Liver (tissue), 9 donors: ENCODE measurements around the gene BLOC1S5. TPM values are rescaled to one million over a fixed set of nuclear protein-coding genes. Genes with fewer than 3 reads are reported as not detected.

Experiments
- DNase-seq: peaks from one replicate; pipeline ENCODE4 v3.0.0-alpha.2; 2017; ENCODE audit warnings: low spot score
- H3K27ac ChIP-seq, 2 donors: one replicate each; pipeline ENCODE4 v1.7.0; 2013; ENCODE audit warnings: inconsistent platforms in 2 of 2, low read length in 2 of 2, control low read depth in 1 of 2, low read depth in 1 of 2, mild to moderate bottlenecking in 1 of 2
- H3K27me3 ChIP-seq, 4 donors: one replicate each; pipeline versions ENCODE4 v1.6.1 to v1.7.0; 2013; ENCODE audit warnings: low read length in 3 of 4, inconsistent platforms in 1 of 4, mild to moderate bottlenecking in 1 of 4, moderate library complexity in 1 of 4; ENCODE audit not compliant: control insufficient read depth in 4 of 4, insufficient read depth in 4 of 4
- H3K36me3 ChIP-seq, 4 donors: one replicate each; pipeline versions ENCODE4 v1.6.1 to v1.7.0; 2013; ENCODE audit warnings: low read length in 3 of 4, mild to moderate bottlenecking in 3 of 4, low read depth in 1 of 4, moderate library complexity in 1 of 4; ENCODE audit not compliant: control insufficient read depth in 4 of 4, insufficient read depth in 3 of 4
- H3K4me1 ChIP-seq, 4 donors: one replicate each; pipeline versions ENCODE4 v1.6.1 to v1.7.0; 2013; ENCODE audit warnings: low read length in 3 of 4, mild to moderate bottlenecking in 3 of 4, moderate library complexity in 1 of 4; ENCODE audit not compliant: control insufficient read depth in 4 of 4, insufficient read depth in 4 of 4
- H3K4me3 ChIP-seq, 3 donors: one replicate each; pipeline versions ENCODE4 v1.6.1 to v1.7.0; 2013; ENCODE audit warnings: low read length in 3 of 3, control low read depth in 1 of 3, low read depth in 1 of 3, mild to moderate bottlenecking in 1 of 3
- H3K9ac ChIP-seq, 2 donors: one replicate each; pipeline ENCODE4 v1.7.0; 2013; ENCODE audit warnings: low read length in 2 of 2, mild to moderate bottlenecking in 2 of 2, moderate library complexity in 2 of 2, control low read depth in 1 of 2, low read depth in 1 of 2
- H3K9me3 ChIP-seq, 4 donors: one replicate each; pipeline versions ENCODE4 v1.6.1 to v1.7.0; 2013; ENCODE audit warnings: low read length in 3 of 4; ENCODE audit not compliant: control insufficient read depth in 4 of 4
- ATF3 ChIP-seq: IDR thresholded peaks from 2 replicates; pipeline ENCODE4 v1.6.1; 2016; ENCODE audit warnings: antibody characterized with exemption
- EGR1 ChIP-seq, 2 donors: IDR thresholded peaks; 2 replicates each; pipeline ENCODE4 v1.6.1; 2016 to 2018; ENCODE audit warnings: antibody characterized with exemption in 2 of 2, low read depth in 2 of 2
- FOXA1 ChIP-seq: IDR thresholded peaks from 2 replicates; pipeline ENCODE4 v1.6.1; 2016; ENCODE audit warnings: antibody characterized with exemption
- FOXA2 ChIP-seq: IDR thresholded peaks from 2 replicates; pipeline ENCODE4 v1.6.1; 2016; ENCODE audit warnings: antibody characterized with exemption
- NR2F2 ChIP-seq: IDR thresholded peaks from 2 replicates; pipeline ENCODE4 v1.6.1; 2016; ENCODE audit warnings: antibody characterized with exemption
- SP1 ChIP-seq: IDR thresholded peaks from 2 replicates; pipeline ENCODE4 v1.6.1; 2018; ENCODE audit warnings: antibody characterized with exemption, mild to moderate bottlenecking
- TAF1 ChIP-seq: conservative IDR thresholded peaks from 2 replicates; pipeline ENCODE4 v1.6.1; 2016; ENCODE audit warnings: antibody characterized with exemption, mild to moderate bottlenecking
- YY1 ChIP-seq: IDR thresholded peaks from 2 replicates; pipeline ENCODE4 v1.6.1; 2016; ENCODE audit warnings: antibody characterized with exemption, mild to moderate bottlenecking
- WGBS: extraction: QIAGEN DNeasy Blood & Tissue Kit; methylation state at CpG from one replicate; pipeline ENCODE4 v1.1.7; 2013; 5-methylcytosine and 5-hydroxymethylcytosine counted together
- polyA plus RNA-seq, 2 donors: library from polyadenylated mRNA; stranded (reverse) in 1 of 2; unstranded in 1 of 2; fragments of 200-250 nt in 1 of 2; fragments of >200 nt in 1 of 2; fragmentation: Nextera tagmentation in 1 of 2; extraction: Ambion mirVana in 1 of 2; gene quantifications; one replicate each; pipeline versions ENCODE4 v1.2.1 to v1.2.3, GENCODE V29; 2013 to 2015
- total RNA-seq, 2 donors: library from RNA; depleted of rRNA; stranded (reverse); fragments of >200 nt; gene quantifications; one replicate each; pipeline ENCODE4 v1.2.3, GENCODE V29; 2014
- TF ChIP-seq, protein P1 (sequence below): IDR thresholded peaks from 2 replicates; pipeline ENCODE4 v1.6.1; 2016; ENCODE audit warnings: antibody characterized with exemption, mild to moderate bottlenecking
- donor health status: healthy.
- donor health status: healthy.
- donor health status: healthy.
- donor health status: healthy.
- donor health status: healthy.

The BLOC1S5 gene
- total and polyA plus RNA-seq, 4 donors: 5.2 to 11.1 (median 7.1) TPM

DNA sequence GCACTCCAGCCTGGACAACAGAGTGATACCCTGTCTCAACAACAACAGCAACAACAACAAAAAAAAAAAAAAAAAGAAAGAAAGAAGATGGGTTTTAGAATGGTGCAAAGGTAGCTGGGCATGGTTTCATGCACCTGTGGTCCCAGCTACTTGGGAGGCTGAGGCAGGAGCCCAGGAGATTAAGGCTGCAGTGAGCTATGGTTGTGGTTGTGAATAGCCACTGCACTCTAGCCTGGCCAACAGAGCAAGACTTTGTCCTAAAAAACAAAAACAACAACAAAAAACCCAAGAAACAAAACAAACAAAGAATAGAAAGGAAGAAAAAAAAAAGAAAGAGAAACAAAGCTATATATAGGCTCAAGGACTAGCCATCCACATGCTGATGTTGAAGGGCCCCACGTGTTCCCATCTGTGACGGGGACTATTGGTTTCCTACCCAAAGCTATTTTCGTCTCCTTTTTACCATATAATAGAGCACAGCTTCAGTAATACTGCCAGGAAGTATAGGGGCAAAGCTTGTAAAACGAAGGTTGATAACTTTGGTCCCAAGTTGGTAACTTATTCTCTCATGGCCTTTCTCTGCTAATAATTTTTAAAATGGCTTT is 46.0 kb upstream of the BLOC1S5 start:
- H3K4me3 ChIP-seq: no peak overlapping the region
- WGBS: 86% methylated on average over 4 of the region's 4 CpGs
- no peak for DNase-seq
- no peak overlapping the region for H3K27ac ChIP-seq
- H3K9ac ChIP-seq: no peak overlapping the region
- no peaks in the 10 kb centered on the region for H3K9me3 ChIP-seq
- H3K36me3 ChIP-seq: no peaks in the 10 kb centered on the region
- no peak for TF ChIP-seq FOXA2
- TF ChIP-seq, protein P1, sequence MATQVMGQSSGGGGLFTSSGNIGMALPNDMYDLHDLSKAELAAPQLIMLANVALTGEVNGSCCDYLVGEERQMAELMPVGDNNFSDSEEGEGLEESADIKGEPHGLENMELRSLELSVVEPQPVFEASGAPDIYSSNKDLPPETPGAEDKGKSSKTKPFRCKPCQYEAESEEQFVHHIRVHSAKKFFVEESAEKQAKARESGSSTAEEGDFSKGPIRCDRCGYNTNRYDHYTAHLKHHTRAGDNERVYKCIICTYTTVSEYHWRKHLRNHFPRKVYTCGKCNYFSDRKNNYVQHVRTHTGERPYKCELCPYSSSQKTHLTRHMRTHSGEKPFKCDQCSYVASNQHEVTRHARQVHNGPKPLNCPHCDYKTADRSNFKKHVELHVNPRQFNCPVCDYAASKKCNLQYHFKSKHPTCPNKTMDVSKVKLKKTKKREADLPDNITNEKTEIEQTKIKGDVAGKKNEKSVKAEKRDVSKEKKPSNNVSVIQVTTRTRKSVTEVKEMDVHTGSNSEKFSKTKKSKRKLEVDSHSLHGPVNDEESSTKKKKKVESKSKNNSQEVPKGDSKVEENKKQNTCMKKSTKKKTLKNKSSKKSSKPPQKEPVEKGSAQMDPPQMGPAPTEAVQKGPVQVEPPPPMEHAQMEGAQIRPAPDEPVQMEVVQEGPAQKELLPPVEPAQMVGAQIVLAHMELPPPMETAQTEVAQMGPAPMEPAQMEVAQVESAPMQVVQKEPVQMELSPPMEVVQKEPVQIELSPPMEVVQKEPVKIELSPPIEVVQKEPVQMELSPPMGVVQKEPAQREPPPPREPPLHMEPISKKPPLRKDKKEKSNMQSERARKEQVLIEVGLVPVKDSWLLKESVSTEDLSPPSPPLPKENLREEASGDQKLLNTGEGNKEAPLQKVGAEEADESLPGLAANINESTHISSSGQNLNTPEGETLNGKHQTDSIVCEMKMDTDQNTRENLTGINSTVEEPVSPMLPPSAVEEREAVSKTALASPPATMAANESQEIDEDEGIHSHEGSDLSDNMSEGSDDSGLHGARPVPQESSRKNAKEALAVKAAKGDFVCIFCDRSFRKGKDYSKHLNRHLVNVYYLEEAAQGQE: no peak
- TF ChIP-seq NR2F2: no peak
- H3K27me3 ChIP-seq: peaks cover 0 to 2% (median 0%) of the 10 kb centered on the region in 4 donors
- no peaks in the 10 kb centered on the region for H3K4me1 ChIP-seq

DNA sequence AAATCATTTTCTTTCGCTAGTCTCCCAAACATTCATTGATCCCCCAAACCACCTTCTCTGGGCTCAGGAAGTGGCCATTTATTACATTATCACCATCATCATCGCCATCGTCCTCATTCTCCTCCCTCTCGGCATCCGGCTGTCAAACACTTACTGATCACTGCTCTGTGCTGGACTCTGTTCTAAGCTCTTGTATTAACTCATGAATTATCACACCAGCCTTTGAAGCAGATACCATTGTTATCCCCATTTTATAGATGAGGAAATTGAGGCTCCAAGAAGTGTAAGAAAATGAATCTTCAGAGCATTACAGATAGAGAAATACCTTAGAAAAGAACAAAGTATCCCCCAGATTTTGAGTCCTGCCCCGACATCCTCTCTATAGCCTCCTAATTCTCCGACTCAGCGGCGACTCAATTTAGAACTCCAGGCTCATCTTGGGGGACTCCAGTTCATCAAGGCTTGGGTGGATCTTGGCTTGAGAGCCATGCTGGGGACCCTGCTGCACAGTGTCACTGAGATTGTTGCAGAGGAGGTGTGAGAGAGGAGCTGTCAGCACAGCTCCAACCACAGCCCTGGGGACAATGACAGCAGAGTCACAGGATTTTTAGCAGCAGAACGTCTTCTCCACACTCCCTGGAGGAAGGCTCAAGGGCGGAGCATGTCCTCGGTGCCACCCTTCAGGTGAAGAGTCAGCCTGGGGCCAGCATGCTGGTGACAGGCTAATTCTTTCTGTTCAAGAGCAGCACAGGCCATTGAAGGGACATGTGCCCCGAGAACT is 44.8 kb upstream of the BLOC1S5 start:
- Histone ChIP-seq H3K27me3 (peaks cover 0 to 2% (median 0%) of the 10 kb centered on the region in 4 donors), H3K9ac (no peak overlapping the region), H3K27ac (no peak overlapping the region), H3K4me3 (no peak overlapping the region), H3K9me3 (no peaks in the 10 kb centered on the region), H3K4me1 (no peaks in the 10 kb centered on the region), H3K36me3 (no peaks in the 10 kb centered on the region)
- DNase-seq: no peak
- 84% methylated on average over 13 of the region's 13 CpGs for WGBS
- TF ChIP-seq ATF3: no peak
- TF ChIP-seq FOXA1: no peak
- TF ChIP-seq YY1: no peak
- no peak for TF ChIP-seq SP1
- TF ChIP-seq EGR1 (IDR thresholded peaks at IDR 0.05; ENCODE audit: low read depth in 2 of 2): no peak

DNA sequence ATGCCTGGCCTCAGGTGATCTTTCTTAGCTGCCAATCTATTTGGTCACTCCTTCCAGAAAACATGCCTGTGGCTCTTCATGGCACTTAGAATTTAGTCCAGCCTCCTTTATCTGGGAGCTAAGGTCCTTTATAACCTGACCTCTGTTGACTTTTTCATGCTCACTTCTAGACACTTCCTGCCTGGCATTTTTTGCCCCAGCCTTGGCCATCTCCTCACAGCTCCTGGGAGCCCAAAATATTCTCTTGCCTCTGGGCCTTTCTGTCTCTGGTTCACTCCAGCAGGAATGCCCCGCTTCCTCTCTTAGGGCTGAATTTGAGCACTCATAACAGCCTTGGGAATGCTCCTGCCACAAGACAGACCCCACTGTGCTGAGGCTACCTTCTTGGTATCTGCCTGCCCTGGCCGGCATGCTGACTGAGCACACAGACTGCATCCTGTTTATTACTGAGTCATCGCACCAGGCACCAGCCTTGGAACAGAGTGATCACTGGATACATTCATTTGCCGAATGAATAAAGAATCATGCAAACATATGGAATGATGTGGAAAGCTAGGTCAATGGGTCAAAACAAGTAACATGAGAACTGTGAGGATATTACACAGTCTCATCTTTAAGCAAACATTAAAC is 44.0 kb upstream of the BLOC1S5 start:
- Histone ChIP-seq H3K4me1 (no peaks in the 10 kb centered on the region), H3K9me3 (no peaks in the 10 kb centered on the region), H3K27ac (no peak overlapping the region), H3K4me3 (no peak overlapping the region), H3K36me3 (no peaks in the 10 kb centered on the region), H3K27me3 (peaks cover 0 to 2% (median 0%) of the 10 kb centered on the region in 4 donors), H3K9ac (no peak overlapping the region)
- 68% methylated on average over 4 of the region's 4 CpGs for WGBS
- no peak for TF ChIP-seq FOXA1
- no peak for TF ChIP-seq TAF1
- no peak for TF ChIP-seq FOXA2
- DNase-seq: no peak
